NCI-H2029 treated with DMSO at 0.1 percent for 48 hours (cell line): Measurements from ENCODE around the gene DNAJC25.
A peak's percentile ranks its signal among the peaks of the same experiment; 100 is the strongest.
"Not testable (repeated sequence)": the region's sequence is repeated elsewhere in the genome, so short reads cannot be mapped to it uniquely, and the experiment has no call there.

ENCODE experiments used
- DNase-seq: peaks from one replicate; lab custom pipeline; 2025; lab: John Stamatoyannopoulos, UW

Gene DNAJC25

DNA sequence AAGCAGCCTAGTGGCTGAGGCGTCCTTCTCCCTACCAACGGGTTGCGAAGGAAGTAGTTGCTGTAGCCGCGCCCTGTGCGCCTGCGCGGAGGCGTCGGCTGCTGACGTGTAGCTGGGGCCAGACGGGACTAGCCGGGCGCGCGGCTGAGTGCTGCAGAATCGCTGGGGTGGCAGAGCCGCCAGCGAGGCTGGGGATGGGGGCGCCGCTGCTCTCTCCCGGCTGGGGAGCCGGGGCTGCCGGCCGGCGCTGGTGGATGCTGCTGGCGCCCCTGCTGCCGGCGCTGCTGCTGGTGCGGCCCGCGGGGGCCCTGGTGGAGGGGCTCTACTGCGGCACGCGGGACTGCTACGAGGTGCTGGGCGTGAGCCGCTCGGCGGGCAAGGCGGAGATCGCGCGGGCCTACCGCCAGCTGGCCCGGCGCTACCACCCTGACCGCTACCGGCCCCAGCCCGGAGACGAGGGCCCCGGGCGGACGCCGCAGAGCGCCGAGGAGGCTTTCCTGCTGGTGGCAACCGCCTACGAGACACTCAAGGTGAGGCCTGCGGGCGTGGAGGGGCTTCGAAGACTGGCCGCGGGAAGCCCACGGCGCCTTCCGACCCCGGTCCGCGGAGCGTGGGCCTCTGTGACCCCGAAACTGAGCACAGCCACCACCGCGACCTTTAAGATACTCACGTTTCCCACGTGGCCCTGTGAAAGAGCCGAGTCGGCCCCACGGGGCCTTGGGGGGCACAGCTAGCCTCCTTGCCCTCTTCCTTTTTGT, at the start of gene DNAJC25:
DNAJC25 (plus strand) TSS at position 121 of the 758 bp plus-strand sequence; CDS start at position 195, 74 bp downstream.
- DNase-seq: peak; percentile 92

- DNase-seq: no peak
Observed at GRCh38 chr9:111582888-111583287, 48.2 kb upstream of the DNAJC25 start.

- DNase-seq: no peak
Observed at GRCh38 chr9:111586378-111586777, 44.8 kb upstream of the DNAJC25 start.

- DNase-seq: no peak
Observed at GRCh38 chr9:111588846-111589245, 42.3 kb upstream of the DNAJC25 start.

DNA sequence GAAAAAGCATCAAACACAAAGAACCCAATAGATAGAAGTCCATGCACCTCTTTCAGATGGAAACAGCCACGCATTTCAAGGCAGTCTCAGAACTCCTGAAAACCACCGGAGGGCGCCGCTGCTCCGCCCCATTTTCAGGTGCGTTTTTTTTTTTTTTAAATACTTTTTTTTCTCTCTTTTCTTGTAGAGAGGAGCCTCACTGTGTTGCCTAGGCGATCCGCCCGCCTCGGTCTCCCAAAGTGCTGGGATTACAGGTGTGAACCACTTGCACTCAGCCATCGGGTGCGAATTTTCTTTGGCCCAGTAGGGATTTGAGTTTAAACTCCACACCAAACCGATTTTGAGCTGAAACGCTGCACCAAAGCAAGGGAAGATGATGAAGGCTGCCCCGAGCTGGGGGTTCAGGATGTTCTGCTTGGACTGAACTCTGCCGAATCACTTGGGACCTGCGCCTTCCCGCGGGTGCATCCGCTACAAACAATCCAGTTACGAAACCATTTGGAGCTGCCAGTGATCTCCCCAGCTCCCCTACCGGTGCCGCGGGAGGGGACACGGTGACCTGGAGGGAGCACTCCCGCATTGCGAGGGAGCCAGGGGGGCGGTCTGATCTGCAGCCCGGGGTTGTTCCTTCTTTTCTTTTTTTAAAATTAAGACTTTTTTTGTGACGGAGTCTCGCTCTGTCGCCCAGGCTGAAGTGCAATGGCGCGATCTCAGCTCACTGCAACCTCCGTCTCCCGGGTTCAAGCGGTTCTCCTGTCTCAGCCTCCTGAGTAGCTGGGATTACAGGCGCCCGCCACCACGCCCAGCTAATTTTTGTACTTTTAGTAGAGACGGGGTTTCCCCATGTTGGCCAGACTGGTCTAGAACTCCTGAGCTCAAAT, 33.0 kb upstream of the DNAJC25 start:
- peak; percentile 20 for DNase-seq

GRCh38 chr9:111598733-111599091, 32.4 kb upstream of the DNAJC25 start:
- no peak for DNase-seq

DNA sequence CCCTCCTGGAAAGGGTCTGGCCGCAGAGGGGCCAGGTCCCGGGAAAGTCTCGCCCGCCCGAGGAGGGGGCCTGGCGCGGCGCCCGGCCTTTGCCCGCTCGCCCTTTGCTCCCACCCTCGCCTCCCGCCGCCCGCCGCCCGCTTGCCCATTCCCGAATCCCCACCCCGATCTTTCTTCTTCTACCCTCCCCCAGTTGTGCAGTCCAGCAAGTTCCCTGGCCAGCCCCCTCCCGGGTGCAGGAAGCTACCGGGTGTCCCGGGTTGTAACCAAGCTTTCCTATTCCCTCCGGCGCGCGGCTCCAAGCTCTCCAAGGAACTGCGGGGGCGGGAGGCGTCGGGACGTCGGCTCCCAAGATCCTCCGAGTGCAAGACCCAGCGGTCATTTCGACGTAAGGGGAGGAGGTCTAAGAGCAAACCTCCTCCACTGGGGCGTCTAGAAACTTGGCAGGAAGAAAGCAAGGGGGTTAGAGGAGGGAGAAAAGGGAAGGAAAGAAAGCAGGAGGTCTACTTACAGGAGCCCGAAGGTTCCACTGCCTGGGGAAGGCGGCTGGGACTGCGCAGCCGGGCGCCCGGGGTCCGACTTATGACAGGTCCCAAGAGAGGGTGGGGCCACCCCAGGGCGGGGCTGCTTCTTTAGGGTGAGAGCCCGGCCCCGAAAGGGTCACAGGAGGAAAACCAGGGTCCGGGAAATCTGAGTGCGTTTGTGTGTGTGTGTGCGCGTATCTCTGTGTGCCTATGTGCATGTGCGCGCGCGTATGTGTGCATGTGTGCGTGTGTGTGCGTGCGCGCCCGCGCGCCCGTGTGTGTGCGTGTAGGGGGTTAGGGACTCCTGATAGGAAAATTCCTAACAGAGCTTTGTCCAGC, 31.8 kb upstream of the DNAJC25 start, which contains the start of gene PTGR1:
PTGR1 (minus strand) TSS at position 556 of the 863 bp plus-strand sequence. CDS start 2,225 bp downstream, outside the sequence.
- DNase-seq: peak; percentile 13

DNA sequence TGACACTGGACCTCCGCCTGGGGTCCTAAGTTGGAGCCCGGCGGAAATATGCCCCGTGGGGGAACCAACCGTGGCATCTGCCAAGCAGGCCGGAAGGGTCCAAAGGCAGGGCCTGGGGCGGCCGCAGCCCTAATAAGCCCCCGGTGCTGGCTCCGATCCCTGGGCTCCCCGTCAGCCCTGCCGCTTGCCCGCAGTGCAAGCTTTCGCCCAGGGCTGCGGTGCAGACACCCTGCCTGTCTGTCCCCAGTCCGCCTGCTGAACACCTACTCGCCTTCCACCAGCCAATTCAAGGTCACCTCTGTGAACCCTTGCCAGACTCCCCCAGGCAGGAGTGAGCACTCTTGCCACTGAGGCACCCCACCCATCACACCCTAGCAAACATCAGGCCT, 31.2 kb upstream of the DNAJC25 start:
- no peak for DNase-seq

DNA sequence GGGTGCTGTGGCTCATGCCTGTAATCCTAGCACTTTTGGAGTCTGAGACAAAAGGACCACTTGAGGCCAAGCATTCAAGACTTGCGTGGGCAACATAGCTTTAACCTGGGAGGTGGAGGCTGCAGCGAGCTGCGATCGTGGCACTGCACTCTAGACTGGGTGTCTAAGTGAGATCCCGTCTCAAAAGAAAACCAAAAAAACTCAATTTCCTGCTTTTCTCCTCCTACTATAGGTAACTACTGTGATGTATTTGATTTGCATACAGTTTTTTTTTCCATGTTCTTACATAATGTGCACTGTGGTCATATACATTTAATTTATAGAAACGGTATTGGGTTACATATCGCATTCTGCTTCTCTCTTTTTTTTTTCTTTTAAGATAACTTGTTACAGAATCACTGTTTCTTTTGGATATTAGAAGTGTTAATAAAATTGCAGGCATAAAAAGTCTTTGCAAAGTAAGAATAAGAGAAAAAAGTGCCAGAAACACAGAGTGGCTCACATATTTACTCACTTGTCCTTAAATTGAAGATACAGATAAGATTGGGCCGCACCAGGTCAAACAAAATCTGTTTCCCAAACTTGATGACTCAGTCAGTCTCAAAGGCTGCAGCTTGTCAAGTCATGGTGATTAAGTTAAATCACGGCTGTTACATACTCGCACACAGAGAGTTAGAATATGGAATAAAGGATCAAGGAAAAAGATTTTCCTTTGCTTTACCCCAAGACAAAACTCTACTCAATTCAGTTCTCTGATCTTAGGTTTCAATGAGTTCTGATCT, 29.7 kb upstream of the DNAJC25 start:
- no peak for DNase-seq

DNA sequence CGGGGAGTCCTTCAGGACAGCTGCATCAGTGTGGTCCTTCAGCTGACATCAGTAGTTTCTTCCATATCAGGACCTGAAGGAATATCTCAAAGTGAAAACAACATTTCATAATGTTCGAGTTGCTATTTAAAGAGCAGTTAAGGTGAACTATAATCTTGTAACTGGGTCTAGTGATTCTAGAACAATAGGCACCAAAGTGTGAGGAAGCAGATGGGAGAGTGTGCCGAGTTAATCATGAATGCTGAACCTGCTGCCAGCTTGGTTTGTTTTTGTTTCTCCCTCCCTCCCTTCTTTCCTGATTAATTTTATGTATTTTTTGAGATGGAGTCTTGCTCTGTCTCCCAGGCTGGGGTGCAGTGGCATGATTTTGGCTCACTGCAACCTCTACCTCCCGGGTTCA, 28.1 kb upstream of the DNAJC25 start:
- no peak for DNase-seq

DNA sequence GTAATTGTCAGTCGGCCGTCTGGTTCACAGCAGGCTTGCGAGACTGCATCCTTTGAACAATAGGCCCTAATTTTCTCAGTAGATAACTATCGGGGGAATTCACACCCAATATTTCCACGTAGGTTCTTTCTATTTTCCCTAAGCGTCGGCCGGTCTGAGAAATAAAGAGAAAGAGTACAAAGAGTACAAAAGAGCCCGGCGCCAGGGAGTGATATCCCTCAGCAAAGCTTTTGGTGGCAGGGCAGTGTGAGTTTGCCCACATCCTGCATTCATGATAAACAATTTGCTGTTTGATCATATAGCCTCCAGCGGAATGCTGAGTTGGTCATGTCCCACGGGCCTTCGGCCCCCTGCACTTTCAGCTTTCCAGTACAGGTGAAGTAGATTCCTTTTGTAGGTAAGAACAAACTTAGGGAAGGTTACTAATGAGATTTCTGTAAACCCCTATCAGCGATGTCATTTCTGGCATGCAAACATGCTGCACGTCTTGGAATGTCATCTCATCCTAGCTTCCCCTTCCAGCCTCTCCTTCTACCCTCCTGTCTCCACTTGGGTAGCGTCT, 27.0 kb upstream of the DNAJC25 start:
- no peak for DNase-seq

DNA sequence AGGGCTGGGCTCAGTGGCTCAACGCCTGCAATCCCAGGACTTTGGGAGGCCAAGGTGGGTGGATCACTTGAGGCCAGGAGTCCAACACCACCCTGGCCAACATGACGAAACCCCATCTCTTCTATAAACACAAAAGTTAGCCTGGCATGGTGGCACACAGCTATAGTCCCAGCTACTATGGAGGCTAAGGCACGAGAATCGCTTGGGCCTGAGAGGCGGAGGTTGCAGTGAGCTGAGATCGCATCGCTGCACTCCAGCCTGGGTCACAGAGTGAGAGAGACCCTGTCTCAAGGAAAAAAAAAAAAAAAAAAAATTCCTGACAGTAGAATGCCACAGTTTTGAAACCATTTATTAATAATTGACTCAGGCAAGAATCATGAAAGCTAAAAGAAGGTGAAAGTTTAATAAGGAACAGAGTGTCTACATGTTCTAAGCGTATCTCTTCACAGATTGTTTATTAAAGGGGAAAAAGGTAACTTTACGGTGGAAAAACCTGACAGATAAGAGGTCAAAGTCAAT, 26.0 kb upstream of the DNAJC25 start:
- no peak for DNase-seq

DNA sequence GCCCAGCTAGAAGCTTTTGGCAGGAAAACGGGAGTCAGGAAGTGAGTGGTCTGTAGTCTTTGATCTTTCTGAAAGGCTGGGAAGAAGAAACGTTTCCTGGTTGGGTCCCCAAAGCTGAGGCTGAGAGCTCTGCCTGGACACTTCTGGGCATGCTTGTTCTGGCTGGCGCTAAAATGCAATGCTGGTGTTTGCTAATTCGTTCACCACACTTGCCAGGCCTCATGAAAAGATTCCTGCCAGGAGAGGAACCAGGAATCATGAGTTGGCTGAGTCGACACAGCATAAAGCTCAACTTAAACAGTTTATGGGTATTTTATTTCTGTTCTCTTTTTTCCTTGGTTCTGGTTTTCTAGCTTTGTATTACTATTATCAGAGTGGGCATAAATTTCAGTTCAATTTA, 21.0 kb upstream of the DNAJC25 start:
- no peak for DNase-seq

DNA sequence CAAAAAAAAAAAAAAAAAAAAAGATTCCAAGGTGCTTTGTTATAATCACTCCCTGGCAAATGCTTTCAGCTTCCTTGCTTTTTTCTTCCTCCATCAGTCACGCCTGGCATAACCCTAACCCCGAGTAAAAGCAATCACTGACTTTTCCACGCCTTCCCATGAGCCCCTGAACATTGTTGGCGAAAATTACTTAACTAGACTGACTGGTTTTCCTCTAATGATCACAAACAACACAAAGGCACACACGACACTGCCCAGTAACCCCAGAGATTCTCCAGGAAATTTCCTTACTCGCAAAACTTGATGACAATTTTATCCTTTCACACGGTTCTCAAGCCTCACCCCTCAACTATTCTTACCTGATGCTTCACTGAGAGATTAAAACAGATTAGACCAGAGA, 20.3 kb upstream of the DNAJC25 start:
- DNase-seq: no peak

DNA sequence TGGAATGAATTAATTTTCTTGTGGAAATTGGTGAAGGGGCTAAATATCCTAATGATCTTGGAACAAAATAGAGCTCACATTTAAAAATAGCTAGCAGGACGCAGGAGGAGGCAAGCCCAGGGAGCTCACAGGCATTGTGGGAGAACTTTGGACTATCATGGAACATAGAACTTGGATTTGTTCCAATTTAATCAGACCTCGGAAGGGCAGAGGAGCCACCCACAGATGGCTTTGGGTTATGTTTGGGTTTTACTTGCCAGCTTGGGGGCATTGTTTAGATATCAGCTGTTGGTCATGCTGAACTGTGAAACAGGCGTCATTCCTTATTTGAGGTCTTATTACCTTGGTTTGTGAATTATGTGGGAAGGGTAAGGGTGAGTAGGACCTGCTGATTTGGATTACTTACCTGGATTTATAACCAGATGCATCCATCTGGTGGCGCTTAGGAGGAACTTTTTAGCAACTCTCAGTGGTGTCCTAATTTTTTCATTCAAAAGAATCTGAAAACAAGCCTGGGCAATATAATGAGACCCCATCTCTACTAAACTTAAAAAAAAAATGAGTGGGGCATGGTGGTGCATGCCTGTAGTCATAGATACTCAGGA, 17.6 kb upstream of the DNAJC25 start:
- no peak for DNase-seq

DNA sequence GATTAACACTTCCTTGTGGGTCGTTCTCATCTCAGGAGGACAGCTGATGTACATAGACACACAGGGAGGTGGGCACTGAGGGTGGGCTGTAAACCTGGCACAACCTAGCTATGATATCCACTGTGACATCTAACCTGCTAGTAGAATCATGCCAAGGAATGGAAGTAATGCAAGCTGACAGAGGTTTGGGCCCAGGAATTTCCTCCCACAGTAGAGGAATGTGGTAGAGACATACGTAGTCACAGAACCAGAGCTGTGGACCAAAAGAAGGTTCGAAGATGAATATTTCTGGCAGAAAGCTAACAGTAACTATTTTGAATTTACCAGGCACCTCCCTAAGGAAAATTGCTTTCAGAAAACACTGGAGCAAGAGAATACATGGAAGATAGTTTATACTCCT, 15.2 kb upstream of the DNAJC25 start:
- DNase-seq: no peak

GRCh38 chr9:111617349-111617748, 13.8 kb upstream of the DNAJC25 start:
- DNase-seq: not testable (repeated sequence)

DNA sequence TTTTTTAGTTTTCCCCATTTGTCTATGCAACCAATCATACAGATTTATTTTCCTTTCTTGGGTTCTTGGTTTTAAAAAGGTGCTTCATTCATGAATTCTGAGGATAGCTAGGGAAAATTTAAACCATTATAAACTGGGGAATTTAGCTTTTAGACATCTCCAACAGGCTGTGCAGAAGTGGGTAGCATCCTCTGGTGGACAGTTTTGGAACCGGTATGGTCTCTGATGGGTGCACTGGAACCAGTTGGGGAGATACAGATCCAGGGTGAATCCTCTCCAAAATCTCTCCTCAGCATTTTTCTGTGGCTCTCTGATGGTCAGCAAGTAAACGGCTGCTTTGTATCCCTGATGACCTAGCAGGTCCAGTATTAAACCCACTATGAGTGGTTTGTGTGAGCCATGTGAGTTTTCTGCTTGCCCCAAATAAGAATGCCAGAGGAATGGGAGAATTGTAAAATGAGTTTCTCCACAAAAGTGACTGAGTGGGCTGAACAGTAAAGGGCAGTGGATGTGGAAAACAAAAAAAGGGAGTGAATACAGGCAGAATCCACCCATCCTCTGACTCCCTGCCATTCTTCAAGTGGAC, 9.1 kb upstream of the DNAJC25 start:
- no peak for DNase-seq

DNA sequence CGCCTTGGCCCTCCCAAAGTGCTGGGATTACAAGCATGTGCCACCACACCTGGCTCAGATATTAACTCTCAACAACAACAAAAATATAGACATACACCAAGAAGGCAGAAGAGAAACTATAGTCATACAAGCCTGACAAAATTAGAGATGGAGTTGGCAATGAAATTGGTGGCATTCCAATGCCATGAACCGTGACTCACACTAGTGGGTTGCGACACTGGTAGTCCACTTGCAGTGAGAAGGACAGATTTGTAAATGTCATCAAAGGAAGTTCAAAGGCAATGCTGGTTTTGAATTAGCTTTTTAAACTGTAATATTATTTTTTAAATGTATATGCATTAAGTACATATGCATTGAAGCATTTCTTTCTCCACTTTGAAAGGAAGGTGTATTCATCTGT, 8.5 kb upstream of the DNAJC25 start:
- no peak for DNase-seq
